HG02763 (cell line): ENCODE results near the gene TLR2.
A peak's percentile ranks its signal among the peaks of the same experiment; 100 is the strongest.

ENCODE experiments used
- ATAC-seq: cut with Tn5 transposase; IDR thresholded peaks from one replicate; pipeline ENCODE4 v1.9.1; 2021; ENCODE audit warnings: mild to moderate bottlenecking, moderate library complexity; ENCODE audit not compliant: unreplicated experiment

Gene TLR2, protein sequence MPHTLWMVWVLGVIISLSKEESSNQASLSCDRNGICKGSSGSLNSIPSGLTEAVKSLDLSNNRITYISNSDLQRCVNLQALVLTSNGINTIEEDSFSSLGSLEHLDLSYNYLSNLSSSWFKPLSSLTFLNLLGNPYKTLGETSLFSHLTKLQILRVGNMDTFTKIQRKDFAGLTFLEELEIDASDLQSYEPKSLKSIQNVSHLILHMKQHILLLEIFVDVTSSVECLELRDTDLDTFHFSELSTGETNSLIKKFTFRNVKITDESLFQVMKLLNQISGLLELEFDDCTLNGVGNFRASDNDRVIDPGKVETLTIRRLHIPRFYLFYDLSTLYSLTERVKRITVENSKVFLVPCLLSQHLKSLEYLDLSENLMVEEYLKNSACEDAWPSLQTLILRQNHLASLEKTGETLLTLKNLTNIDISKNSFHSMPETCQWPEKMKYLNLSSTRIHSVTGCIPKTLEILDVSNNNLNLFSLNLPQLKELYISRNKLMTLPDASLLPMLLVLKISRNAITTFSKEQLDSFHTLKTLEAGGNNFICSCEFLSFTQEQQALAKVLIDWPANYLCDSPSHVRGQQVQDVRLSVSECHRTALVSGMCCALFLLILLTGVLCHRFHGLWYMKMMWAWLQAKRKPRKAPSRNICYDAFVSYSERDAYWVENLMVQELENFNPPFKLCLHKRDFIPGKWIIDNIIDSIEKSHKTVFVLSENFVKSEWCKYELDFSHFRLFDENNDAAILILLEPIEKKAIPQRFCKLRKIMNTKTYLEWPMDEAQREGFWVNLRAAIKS

GRCh38 chr4:153684182-153684970, at the start of gene TLR2:
TLR2 (plus strand) TSS chr4:153684280; CDS start chr4:153702908, 18,628 bp downstream.
- peak; percentile 77 for ATAC-seq

DNA sequence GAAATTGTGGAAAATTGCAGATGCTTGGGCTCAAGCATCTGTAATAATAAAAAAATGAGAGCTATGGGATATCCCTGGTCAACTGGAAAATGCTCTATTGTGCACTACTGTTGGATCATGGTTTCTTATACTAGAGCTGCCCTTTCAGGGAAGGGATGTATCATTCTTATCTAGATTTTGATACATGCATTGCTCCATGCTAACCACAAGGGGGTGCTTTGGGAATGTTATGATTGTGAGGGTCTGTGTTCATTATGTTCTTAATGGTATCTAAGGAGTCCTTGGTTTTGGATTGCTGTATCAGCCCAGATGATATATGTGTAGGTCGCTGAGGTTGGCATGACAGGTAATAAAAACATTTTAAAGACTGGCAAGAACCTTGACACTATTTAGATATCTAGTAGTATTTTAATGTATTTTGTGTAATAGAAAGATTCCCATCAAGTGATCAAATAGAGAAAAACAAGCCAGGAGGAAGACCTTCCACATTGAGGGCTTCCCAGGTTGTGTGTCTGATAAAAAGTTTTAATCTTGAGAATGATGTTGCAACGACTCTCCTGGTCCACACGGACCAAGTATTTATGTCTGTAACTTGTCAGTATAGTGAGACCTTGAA, 49.2 kb upstream of the TLR2 start:
- ATAC-seq = no peak

- no peak for ATAC-seq
Measured at GRCh38 chr4:153635846-153636245, 48.2 kb upstream of the TLR2 start.

GRCh38 chr4:153637201-153637600, 46.9 kb upstream of the TLR2 start:
- no peak for ATAC-seq

DNA sequence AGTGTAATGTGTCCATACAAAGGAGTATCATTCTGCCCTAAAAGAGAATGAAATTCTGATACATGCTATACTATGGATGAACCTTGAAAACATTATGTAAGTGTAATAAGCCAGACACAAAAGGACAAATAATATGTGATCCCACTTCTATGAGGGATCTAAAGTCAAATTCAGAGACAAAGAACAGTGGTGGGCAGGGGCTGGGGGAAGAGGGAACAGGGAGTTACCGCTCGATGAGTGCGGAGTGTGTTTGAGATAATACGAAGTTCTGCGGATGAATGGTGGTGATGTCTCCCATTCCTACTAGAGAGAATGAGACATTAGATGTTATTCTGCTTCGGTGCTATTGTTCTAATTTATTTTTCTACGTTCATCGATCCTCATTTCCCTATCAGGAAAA, 46.1 kb upstream of the TLR2 start:
- no peak for ATAC-seq

GRCh38 chr4:153638999-153639398, 45.1 kb upstream of the TLR2 start:
- ATAC-seq = no peak

DNA sequence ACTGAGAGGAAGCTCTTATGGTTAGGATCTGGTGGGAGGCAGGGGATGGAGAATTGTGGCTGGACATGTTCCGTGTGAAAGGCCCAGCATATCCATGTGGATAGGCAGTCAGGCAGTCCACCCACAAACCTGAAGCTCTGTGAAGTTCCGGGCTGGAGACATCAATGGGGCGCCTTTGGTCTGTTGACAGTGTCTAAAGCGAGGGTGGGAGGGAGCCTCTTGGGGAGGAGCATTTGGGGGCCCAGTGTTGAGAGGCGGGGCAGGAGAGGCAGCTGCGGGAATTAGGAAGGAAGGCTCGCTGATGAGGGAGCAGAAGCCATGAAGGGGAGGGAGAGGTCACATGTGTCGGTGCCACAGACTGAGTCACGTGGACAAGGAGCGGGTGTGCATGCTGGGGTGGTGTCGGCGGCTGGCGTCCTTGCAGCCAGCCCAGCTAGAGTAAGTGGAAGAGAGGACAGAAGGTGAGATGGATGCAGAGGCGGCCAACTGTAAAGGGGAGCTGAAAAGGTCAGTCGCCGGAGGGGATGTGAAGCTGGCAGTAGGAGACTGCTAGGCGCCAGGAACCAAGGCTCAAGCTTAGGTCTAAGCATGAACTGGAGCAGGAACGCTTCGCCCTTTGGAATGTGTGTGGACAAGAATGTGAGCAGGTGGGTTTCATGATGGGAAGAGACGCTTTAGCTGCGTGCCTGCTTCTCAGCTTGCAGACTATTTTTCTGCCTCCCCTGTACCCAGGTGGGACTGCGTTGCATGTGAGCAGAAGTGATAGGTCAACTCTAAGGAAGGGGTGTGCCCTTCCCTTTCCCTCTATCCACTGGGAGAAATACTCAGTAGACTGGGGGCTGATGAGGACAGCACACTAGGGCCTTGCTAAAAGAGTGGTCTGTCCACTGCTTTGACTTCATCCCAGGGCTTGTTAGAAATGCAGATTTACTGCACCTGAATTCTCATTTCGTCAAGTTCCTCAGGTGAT, 44.0 kb upstream of the TLR2 start:
- no peak for ATAC-seq

DNA sequence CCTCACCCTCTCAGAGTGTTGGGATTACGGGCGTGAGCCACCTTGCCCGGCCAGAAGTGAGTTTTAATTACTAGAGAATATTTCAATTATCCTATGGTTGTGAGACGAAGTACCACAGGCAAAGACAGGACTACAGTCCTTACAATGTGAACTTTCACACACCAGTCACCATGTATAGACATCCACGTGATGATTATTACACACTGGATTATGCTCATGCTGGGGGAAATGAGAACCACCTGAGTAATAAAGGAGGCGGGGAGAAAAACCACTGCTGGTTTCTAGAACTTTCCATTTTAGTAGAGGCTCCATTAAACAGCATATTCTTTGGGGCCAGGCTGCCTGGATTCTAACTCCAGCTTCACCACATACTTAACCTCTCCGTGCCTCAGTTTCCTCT, 42.5 kb upstream of the TLR2 start:
- no peak for ATAC-seq

DNA sequence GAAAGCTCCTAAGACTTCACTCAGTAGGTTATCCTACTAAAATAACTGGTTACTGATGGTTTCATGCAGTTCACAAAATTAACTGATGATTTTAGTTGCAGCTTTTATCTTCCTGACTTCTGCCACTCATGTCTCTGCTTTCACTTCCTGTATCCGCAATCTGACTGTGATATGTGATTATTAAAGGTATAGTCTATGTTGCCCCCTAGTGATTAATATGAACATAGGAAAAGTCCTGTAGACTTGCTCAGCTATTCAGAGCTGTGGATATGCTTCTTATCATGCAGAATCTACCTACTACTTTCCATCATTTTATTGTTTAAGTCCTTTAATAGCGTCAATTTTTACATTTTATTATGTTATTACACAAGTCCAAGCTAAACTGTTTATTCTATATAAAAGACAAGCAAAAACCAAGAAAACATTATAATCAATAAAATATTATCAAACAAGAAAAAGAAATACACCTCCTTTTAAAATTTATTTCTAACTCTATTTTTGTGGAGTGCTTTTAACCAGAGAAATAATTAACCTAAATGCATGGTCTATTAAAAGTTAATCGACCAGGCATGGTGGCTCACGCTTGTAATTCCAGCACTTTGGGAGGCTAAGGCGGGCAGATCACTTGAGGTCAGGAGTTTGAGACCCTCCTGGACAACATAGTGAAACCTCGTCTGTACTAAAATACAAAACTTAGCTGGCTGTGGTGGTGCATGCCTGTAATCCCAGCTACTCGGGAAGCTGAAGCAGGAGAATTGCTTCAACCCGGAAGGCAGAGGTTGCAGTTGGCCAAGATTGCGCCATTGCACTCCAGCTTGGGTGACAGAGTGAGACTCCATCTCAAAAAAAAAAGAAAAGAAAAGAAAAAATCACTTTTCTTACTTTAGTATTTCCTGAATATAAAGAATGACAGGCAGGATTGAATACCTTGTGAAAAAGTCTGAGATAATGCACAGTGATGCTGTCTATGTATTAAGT, 40.4 kb upstream of the TLR2 start:
- peak; percentile 72 for ATAC-seq

GRCh38 chr4:153645183-153645582, 38.9 kb upstream of the TLR2 start:
- ATAC-seq = no peak

DNA sequence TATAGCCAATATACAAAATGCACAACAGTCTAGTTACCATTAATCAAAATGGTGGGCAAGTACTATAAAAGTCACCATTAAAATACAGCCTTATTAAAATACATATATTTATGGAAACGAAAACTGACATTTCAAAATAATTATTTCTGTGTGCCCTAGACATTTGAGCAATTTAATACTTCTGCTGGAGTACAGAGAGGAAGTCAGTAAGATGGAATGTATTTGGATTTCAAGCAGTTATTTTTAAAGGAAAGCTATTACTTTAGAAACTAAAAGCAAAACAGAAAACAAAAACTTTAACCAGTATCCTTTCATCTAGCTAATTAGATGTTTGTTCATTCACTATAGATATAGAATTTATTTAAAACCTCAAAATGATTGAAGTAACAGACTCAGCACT, 37.8 kb upstream of the TLR2 start:
- ATAC-seq = no peak

DNA sequence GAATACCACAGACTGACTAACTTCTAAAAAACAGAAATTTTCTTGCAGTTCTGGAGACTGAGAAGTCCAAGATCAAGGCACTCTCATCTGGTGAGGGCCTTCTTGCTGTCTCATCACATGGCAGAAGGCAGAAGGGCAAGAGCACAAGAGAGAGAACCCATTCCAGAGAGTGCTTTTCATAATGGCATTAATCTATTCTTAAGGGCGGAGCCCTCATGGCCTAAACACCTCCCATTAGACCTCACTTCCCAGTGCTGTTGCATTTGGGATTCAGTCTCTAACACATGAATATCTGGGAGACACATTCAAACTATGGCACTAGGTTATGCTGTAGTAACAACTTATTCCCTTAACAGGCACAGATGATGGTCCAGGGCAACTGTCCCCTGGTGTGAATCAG, 37.1 kb upstream of the TLR2 start:
- no peak for ATAC-seq

- ATAC-seq = no peak
Measured at GRCh38 chr4:153647975-153648374, 36.1 kb upstream of the TLR2 start.

DNA sequence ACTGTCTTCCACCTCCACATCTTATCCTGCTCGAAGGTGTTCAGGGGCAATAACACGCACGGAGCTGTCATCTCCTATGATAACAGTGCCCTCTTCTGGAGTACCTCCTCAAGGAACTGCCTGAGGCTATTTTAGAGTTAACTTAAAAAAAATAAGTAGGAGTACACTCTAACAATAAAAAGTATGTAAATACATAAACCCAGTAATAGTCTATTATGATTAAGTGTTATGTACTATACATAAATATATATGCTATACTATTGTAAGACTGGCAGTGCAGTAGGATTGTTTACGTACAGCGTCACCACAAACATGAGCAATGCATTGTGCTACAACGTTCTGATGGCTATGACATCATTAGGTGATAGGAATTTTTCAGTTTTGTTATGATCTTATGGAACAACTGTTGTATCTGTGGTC, 34.5 kb upstream of the TLR2 start:
- no peak for ATAC-seq

DNA sequence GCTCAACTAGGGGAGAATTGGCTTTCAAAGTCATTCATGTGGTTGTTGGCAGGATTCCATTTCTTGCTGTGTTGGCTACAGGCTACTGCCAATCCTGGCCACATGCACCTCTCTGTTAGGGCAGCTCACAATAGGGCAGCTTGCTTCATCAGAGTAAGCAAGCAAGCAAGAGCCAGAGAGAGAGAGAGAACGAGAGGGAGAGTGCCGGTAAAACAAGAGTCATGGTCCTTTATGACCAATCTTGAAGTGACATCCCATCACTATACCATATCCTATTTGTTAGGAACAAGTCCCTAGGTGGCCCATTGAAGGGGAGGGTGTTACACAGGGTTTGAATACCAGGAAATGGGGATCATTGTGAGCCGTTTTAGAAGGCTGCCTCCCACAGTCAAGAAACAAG, 33.0 kb upstream of the TLR2 start:
- no peak for ATAC-seq

DNA sequence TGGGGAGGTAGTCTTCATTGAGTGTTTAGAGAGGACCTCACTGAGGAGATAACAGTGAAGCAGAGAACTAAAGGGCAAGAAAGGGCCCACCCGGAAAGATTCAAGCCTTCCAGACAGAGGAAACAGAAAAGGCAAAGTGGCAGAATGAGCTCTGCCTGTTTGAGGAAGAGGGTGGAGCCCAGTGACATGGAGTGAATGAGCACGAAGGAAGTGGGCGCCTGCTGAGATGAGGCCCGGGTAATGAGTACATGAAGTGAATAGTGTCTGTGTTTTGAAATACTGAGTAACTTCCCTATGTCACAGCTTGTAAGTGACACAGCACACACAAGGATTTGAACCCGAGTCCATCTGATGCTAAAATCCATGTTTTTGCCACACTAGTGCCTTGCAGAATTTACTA, 32.5 kb upstream of the TLR2 start:
- no peak for ATAC-seq

- ATAC-seq = no peak
Measured at GRCh38 chr4:153652051-153652784, 31.9 kb upstream of the TLR2 start.

DNA sequence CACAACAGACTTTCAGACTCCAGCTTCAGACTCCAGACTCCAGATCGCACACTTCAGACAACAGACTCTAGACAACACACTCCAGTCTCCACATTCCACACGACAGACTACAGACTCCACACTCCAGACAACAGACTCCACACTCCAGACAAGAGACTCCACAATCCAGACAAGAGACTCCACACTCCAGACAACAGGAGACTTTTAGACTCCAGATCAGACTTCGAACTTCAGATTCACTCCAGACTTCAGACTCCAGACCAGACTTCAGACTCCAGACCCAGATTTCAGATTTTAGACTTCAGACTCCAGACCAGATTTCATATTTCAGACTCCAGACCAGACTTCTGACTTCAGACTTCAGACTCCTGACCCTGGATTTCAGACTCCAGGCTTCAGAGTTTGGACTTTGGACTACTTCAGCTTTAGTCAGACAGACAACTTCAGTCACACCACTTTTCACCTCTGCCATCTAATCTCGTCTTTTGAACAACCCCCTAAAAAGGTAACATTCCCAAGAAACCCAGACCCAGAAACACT, 29.0 kb upstream of the TLR2 start:
- ATAC-seq = no peak
